ENCODE data around the gene KCNMB2.

The KCNMB2 gene

DNA sequence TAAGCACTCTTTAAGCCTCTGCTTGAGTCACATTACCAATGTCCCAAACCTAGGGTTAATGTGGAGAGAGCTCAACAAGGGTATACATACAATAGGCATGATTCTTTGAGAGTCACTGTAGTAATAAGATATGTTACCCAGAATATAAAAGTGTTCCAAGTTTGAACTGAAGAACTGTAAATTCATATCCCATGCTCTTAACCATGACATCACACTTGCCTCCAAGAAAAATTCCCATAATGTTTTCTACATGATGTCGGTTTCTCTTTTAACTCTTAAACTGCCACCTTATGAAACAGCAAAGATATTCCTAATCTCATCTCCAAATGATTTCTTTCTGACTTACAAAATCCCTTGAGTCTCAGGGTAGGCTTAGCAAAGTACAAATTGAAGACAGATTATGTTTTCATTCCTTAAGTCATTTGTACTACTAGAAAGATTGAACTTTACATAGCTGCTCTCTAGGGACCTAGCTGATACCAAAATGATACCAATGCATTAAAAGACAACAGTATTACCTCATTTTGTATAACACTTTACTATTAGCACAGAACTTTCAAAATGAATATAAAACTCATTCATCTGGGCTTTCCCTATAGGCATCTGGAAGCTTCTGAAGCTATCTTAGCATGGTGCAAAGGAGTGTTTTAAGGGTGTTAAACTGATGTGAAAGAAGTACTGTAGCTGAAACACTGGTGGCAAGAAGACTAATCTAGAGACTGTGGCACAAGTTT lies 127.1 kb downstream of the KCNMB2 start:
- no peak for DNase-seq (ENCODE audit: low read depth)
- TF ChIP-seq, protein P1, sequence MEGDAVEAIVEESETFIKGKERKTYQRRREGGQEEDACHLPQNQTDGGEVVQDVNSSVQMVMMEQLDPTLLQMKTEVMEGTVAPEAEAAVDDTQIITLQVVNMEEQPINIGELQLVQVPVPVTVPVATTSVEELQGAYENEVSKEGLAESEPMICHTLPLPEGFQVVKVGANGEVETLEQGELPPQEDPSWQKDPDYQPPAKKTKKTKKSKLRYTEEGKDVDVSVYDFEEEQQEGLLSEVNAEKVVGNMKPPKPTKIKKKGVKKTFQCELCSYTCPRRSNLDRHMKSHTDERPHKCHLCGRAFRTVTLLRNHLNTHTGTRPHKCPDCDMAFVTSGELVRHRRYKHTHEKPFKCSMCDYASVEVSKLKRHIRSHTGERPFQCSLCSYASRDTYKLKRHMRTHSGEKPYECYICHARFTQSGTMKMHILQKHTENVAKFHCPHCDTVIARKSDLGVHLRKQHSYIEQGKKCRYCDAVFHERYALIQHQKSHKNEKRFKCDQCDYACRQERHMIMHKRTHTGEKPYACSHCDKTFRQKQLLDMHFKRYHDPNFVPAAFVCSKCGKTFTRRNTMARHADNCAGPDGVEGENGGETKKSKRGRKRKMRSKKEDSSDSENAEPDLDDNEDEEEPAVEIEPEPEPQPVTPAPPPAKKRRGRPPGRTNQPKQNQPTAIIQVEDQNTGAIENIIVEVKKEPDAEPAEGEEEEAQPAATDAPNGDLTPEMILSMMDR (IDR thresholded peaks at IDR 0.05; ENCODE audit: low read depth, low read length, missing control alignments), result no peak
- no peak overlapping the region for H3K4me3 ChIP-seq (ENCODE audit: low read depth, low read length)

DNA sequence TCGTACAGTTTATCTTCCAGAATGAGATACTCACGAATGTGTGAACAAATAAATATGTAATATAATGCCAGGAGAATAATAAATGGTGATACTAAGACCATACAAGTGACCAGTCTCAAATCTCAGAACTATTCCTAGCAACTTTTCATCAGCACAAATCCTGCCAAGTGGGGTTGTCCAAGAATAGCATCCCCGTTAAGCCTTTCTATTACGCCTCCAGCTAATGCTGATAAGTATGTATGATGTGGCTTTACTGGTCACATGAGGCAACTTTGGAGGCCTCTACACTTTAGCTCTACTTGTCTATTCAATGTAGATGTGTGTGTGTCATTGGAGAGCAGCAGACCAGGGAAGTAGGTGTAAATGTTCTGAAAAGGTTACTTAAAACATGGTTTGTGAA lies 129.5 kb downstream of the KCNMB2 start:
- TF ChIP-seq, protein P1 (IDR thresholded peaks at IDR 0.05; ENCODE audit: low read depth, low read length, missing control alignments), result no peak
- no peak overlapping the region for H3K4me3 ChIP-seq (ENCODE audit: low read depth, low read length)
- DNase-seq (ENCODE audit: low read depth), result no peak

DNA sequence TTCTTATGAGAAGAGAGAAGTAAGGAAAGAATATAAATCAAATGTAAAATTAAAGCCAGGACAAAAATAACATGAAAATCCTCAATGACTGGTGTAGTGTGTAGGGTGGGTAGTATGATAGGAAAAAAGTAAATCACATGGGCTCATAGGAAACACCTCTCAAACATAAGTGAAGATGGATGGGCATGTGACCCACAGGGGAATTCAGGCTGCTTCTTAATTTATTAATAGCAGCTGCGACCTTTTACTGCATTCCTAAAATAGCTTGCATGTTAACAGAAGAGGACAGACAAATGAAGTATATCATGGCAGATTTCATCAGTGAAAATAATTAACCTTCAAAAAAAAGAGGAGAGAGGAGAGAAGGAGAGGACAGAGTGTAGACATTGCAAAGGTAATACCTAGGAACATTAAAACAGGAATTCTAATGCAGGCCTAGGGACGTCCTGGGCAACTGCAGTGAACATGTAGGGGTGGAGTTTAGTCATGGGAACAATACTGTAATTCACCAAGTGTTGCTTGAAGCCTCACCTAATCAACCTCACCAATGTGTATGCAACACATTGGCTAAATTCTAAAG lies 132.9 kb downstream of the KCNMB2 start:
- TF ChIP-seq, protein P1 (IDR thresholded peaks at IDR 0.05; ENCODE audit: low read depth, low read length, missing control alignments), result no peak
- H3K4me3 ChIP-seq (ENCODE audit: low read depth, low read length), result no peak overlapping the region
- DNase-seq (ENCODE audit: low read depth), result no peak

DNA sequence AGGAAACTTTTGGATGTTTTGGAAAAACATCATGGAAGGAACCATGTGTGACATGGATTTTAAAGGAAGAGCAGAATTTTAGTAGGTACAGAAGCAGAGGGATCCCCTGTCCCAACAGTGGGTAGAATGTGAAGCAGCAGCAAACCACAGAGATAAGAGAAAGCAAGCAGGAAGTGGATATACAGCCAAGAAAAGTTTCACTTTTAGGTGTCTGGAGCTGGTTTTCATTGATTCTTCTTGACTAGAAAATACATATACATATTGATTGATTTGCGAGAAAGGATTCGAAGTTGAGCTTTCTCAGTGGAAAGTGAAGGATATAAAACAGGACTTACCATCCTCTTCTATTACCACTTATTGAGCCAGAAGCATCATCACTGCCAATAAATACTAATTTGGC lies 133.5 kb downstream of the KCNMB2 start:
- no peak for DNase-seq (ENCODE audit: low read depth)

DNA sequence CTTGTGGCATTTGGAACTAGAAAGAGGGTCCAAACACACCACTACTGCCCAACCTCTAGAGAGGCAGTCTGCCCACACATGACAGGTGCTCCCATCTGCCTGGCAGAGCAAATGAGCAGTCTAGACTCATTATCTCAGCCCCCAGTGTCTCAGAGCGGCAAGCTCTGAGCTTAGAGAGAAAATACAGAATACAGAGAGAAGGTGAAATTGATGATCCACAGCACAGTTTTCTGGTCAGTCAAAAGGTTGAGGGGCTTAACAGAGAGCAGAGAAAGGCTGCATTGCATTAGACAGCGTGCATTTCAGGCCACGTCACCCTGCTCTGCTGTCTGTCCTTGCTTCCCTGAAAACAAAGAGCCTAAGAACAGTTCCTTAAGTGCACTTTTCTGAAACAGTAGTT lies 135.1 kb downstream of the KCNMB2 start:
- DNase-seq (ENCODE audit: low read depth), result no peak
- H3K4me3 ChIP-seq (ENCODE audit: low read depth, low read length), result no peak overlapping the region
- TF ChIP-seq, protein P1 (IDR thresholded peaks at IDR 0.05; ENCODE audit: low read depth, low read length, missing control alignments), result no peak

More for the DNA sequence above, 133.5 kb downstream of the KCNMB2 start:
- TF ChIP-seq, protein P1 (IDR thresholded peaks at IDR 0.05; ENCODE audit: low read depth, low read length, missing control alignments), result no peak
- H3K4me3 ChIP-seq (ENCODE audit: low read depth, low read length), result no peak overlapping the region

DNA sequence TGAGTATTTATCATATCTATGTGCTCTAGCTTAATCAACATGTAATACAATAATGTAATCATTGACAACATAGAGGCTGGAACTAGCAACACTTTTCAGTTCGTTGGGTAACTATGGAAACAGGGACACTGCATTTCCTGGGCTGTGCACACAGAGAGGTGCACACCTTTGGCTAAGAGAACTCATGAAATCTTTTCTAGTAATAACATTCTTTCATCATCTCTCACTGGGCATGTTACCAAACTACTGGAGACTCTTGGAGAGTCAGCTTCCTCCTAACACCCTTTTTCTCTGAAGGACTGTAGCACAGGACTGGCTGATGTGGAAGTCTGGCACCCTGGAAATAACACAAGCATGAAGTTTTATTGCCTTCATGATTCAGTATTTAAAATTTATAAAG lies 135.6 kb downstream of the KCNMB2 start:
- DNase-seq (ENCODE audit: low read depth), result no peak
- TF ChIP-seq, protein P1 (IDR thresholded peaks at IDR 0.05; ENCODE audit: low read depth, low read length, missing control alignments), result no peak
- H3K4me3 ChIP-seq (ENCODE audit: low read depth, low read length), result no peak overlapping the region

DNA sequence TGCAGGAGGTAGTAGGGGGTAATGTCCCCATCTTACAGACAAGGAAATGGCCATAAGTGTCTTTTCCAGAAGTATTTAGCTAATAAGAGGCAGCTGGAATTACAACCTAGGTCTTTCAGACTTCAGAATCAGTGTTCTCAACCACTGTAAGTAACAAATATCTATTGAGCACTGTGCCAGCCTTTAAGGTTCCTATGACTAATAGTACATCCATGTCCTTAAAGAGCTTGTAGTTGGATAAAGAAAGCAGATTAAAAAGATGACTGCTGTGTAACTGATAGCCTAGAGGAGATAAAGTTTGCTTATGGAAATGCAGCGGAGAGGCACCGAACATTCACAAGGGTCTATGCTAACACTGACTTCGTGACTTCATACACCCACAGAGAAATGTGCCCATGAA lies 136.0 kb downstream of the KCNMB2 start:
- TF ChIP-seq, protein P1 (IDR thresholded peaks at IDR 0.05; ENCODE audit: low read depth, low read length, missing control alignments), result no peak
- no peak overlapping the region for H3K4me3 ChIP-seq (ENCODE audit: low read depth, low read length)
- no peak for DNase-seq (ENCODE audit: low read depth)
